Common myeloid progenitor, CD34-positive (primary cell): ENCODE measurements around the gene MKLN1.

Source experiments
- CTCF ChIA-PET: fragments of 350-600 bp; sonication (Branson Sonifier 250); formaldehyde crosslinking; loops from one replicate; lab custom pipeline; 2021; ENCODE audit warnings: antibody characterized with exemption; lab: Charles Lee
- POLR2A ChIA-PET: fragments of 350-600 bp; sonication (Branson Sonifier 250); formaldehyde crosslinking; loops from one replicate; lab custom pipeline; 2021; ENCODE audit warnings: antibody characterized with exemption; lab: Charles Lee
- DNase-seq, 3 donors: peaks; one replicate each; pipeline versions ENCODE4 v3.0.0 to v3.0.0-alpha.2; 2013
- H3K27ac ChIP-seq, 2 experiments: 1 replicate in 1 of 2; 2 replicates in 1 of 2; pipeline ENCODE4 v1.7.0; 2013; ENCODE audit warnings: inconsistent platforms in 2 of 2, low read length in 2 of 2, mild to moderate bottlenecking in 2 of 2, low read depth in 1 of 2, moderate library complexity in 1 of 2; ENCODE audit not compliant: severe bottlenecking in 2 of 2, insufficient read depth in 1 of 2, poor library complexity in 1 of 2
- H3K27me3 ChIP-seq, 5 experiments: replicated peaks in 2 of 5; 1 replicate in 3 of 5; 2 replicates in 2 of 5; pipeline versions ENCODE4 v1.6.1 to v1.7.0; 2013; ENCODE audit warnings: low read length in 4 of 5, mild to moderate bottlenecking in 2 of 5, moderate library complexity in 2 of 5, inconsistent platforms in 1 of 5; ENCODE audit not compliant: insufficient read depth in 5 of 5, control insufficient read depth in 4 of 5
- H3K36me3 ChIP-seq, 4 experiments: 1 replicate in 2 of 4; 2 replicates in 2 of 4; pipeline versions ENCODE4 v1.6.1 to v1.7.0; 2013; ENCODE audit warnings: low read length in 3 of 4, control low read depth in 1 of 4, mild to moderate bottlenecking in 1 of 4; ENCODE audit not compliant: control insufficient read depth in 4 of 4, insufficient read depth in 4 of 4
- H3K4me1 ChIP-seq, 4 experiments: 1 replicate in 3 of 4; 2 replicates in 1 of 4; pipeline versions ENCODE4 v1.6.1 to v1.7.1; 2013; ENCODE audit warnings: low read length in 3 of 4, mild to moderate bottlenecking in 3 of 4, control low read depth in 1 of 4, inconsistent platforms in 1 of 4, moderate library complexity in 1 of 4; ENCODE audit not compliant: control insufficient read depth in 4 of 4, insufficient read depth in 4 of 4; ENCODE audit errors: control extremely low read depth in 1 of 4
- H3K4me3 ChIP-seq, 7 experiments: 1 replicate in 4 of 7; 2 replicates in 3 of 7; pipeline versions ENCODE4 v1.5.1 to v1.7.0; 2013; ENCODE audit warnings: mild to moderate bottlenecking in 7 of 7, low read length in 6 of 7, moderate library complexity in 6 of 7, inconsistent platforms in 2 of 7, low read depth in 2 of 7, control low read depth in 1 of 7; ENCODE audit not compliant: insufficient read depth in 4 of 7, control insufficient read depth in 1 of 7; ENCODE audit errors: extremely low read depth in 1 of 7
- H3K9me3 ChIP-seq, 5 experiments: 1 replicate in 4 of 5; 2 replicates in 1 of 5; pipeline versions ENCODE4 v1.6.1 to v1.7.1; 2013; ENCODE audit warnings: low read length in 4 of 5, mild to moderate bottlenecking in 2 of 5, inconsistent platforms in 1 of 5, low read depth in 1 of 5, moderate library complexity in 1 of 5; ENCODE audit not compliant: control insufficient read depth in 4 of 5, insufficient read depth in 2 of 5; ENCODE audit errors: control extremely low read depth in 1 of 5
- WGBS: methylation state at CpG from one replicate; pipeline ENCODE4 v1.1.5; 2013; ENCODE audit not compliant: insufficient coverage; 5-methylcytosine and 5-hydroxymethylcytosine counted together

Gene MKLN1

DNA sequence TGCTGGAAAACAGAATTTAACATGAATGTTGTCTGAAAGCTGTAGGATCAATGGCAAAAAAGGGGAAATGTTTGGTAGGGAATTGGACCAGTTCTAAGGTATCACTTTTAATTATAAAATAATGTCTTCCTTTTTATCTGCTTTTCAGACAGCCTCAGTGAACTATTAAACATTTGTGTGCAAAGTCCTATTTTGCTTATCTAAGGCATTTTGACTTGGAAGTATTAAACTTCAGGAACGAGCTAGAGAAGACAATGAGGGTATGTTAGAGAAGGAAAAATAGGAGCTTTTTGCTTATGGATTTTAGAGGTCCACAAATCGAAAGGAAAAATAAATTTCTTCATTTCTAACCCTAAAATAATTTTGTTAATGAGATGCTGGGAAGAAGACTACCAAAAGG is 165.4 kb downstream of the MKLN1 start:
- H3K27me3 ChIP-seq: no peaks in the 10 kb centered on the region
- no peaks in the 10 kb centered on the region for H3K4me1 ChIP-seq
- DNase-seq: no peak
- peaks cover 0 to 10% (median 10%) of the 10 kb centered on the region in 4 experiments for H3K36me3 ChIP-seq
- no peak overlapping the region for H3K4me3 ChIP-seq
- ChIA-PET POLR2A (no interaction called here), CTCF (interaction anchor here (1.7 to 13.1 kb wide), 4 partner anchors 10 to 20 kb away, joined by 4 to 113 read pairs (median 16); no protein-coding TSS in a partner anchor)
- no CpG with 5 or more reads among the region's 2 CpGs for WGBS
- no peaks in the 10 kb centered on the region for H3K9me3 ChIP-seq
- H3K27ac ChIP-seq: no peak overlapping the region

- no peak for DNase-seq
- no peak overlapping the region for H3K27ac ChIP-seq
- CTCF ChIA-PET: interaction anchor here (1.7 to 13.1 kb wide), 4 partner anchors 10 to 20 kb away, joined by 4 to 113 read pairs (median 16); no protein-coding TSS in a partner anchor
- H3K9me3 ChIP-seq: no peaks in the 10 kb centered on the region
- H3K4me3 ChIP-seq: no peak overlapping the region
- POLR2A ChIA-PET: no interaction called here
- peaks cover 2 to 15% (median 10%) of the 10 kb centered on the region in 4 experiments for H3K36me3 ChIP-seq
- no peaks in the 10 kb centered on the region for H3K4me1 ChIP-seq
- no peaks in the 10 kb centered on the region for H3K27me3 ChIP-seq
These were observed 165.9 kb downstream of the MKLN1 start for GRCh38 chr7:131493581-131493980.

DNA sequence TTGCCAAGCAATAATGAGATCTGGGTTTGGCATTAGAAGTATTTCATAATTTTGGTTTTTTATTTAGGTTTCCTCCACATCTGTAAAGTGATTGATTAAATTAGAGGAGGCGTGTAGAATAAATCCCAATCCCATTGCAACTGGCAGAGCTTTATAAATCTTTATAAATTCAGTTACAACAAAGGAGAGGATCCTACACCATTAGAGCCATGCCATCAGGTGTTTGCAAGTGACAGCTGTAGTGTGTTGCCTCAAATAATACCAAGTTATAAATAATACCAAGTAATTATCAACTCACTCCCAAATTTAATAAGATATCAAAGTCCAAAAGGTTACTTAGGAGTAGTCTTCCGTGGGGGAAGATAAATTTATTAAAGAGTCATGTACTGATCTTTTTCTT is 166.5 kb downstream of the MKLN1 start:
- ChIA-PET CTCF (interaction anchor here (1.7 to 13.1 kb wide), 4 partner anchors 10 to 19 kb away, joined by 4 to 113 read pairs (median 16); no protein-coding TSS in a partner anchor), POLR2A (no interaction called here)
- Histone ChIP-seq H3K27ac (no peak overlapping the region), H3K4me3 (no peak overlapping the region), H3K27me3 (no peaks in the 10 kb centered on the region), H3K4me1 (no peaks in the 10 kb centered on the region), H3K36me3 (peaks cover 2 to 18% (median 10%) of the 10 kb centered on the region in 4 experiments), H3K9me3 (no peaks in the 10 kb centered on the region)
- no CpG with 5 or more reads among the region's 2 CpGs for WGBS
- DNase-seq: no peak

DNA sequence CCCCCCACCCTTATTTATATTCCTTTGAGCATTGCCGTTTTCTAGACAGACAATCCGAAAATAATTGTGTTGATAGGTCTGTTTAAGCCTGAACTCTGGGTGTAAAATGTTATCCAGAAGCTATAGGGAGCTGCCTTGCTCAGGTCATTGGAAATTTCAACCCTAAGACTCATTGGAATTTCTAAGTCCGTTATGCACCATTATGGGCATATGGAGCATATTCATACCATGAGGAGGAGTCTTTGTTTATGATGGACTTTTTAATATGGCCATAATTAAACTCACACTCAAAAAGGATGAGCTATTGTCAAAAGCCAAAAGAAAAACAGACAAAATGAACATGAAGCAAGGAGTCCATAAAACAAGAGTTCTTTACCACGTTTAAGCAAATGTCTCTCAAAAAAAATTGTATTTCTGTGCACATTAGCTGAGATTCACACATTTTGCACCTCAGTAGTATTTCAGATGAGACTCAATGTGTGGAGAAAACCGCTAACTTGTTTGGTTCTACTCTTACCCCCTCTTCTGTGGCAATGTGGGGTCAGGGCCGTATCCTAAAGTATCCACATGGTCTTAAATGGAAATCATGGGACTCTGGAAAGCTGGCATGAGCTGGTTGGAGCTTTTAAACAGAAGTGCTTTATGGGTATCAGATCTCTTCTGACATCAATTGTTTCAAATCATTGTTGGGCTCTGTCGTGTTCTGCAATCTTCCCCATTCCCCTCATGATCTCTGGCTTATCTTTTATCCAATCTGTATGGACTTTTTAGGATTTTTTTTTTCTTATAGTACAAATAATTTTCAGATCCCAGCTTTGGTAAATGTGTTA is 168.2 kb downstream of the MKLN1 start:
- CTCF ChIA-PET: interaction anchor here (0.7 to 13.1 kb wide), 3 partner anchors 9 to 16 kb away, joined by 3 to 113 read pairs (median 17); no protein-coding TSS in a partner anchor
- 87% methylated on average over 2 of the region's 7 CpGs for WGBS
- H3K27me3 ChIP-seq: no peaks in the 10 kb centered on the region

GRCh38 chr7:131497454-131497853 is 169.8 kb downstream of the MKLN1 start:
- Histone ChIP-seq H3K36me3 (peaks cover 2 to 20% (median 10%) of the 10 kb centered on the region in 4 experiments), H3K9me3 (no peaks in the 10 kb centered on the region), H3K4me3 (no peak overlapping the region), H3K27me3 (no peaks in the 10 kb centered on the region), H3K4me1 (peaks cover 0 to 22% (median 18%) of the 10 kb centered on the region in 4 experiments), H3K27ac (no peak overlapping the region)
- ChIA-PET CTCF (interaction anchor here (1.4 to 13.1 kb wide), 2 partner anchors 7 to 48 kb away, joined by 3 to 113 read pairs; no protein-coding TSS in a partner anchor), POLR2A (no interaction called here)
- DNase-seq: no peak
- 87% methylated on average over 3 of the region's 7 CpGs for WGBS

More for the DNA sequence above, 168.2 kb downstream of the MKLN1 start:
- no peak for DNase-seq
- no peaks in the 10 kb centered on the region for H3K9me3 ChIP-seq
- POLR2A ChIA-PET: no interaction called here
- peaks cover 2 to 20% (median 10%) of the 10 kb centered on the region in 4 experiments for H3K36me3 ChIP-seq
- H3K4me3 ChIP-seq: no peak overlapping the region
- H3K4me1 ChIP-seq: peaks cover 0 to 6% (median 3%) of the 10 kb centered on the region in 4 experiments
- no peak overlapping the region for H3K27ac ChIP-seq

DNA sequence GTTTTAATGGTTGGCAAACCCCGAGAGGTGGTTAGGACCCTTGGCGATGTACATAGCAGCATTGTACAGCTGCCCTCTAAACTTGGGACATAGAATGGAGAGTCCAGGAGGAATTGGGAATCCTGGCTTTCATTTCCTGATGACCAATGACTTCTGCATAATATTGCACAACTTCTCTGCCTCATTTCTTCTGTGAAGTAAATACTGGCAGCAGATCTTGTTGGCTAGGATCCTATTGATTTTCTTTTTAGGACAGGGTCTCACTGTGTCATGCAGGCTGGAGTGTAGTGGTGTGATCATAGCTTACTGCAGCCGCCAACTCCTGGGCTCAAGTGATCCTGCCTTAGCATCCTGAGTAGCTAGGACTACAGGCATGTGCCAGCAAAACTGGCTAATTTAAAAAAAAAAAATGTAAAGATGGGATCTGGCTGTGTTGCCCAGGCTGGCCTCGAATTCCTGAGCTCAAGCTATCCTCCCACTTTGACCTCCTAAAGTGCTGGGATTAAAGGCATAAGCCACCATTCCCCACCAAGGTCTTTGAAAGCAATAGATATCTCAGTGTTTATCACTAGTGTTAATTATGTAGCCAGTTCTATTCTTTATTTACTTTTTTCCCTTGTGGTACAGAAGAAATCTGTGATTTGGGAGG is 170.7 kb downstream of the MKLN1 start:
- CTCF ChIA-PET: interaction anchor here (1.1 to 13.1 kb wide), 3 partner anchors 6 to 47 kb away, joined by 3 to 113 read pairs (median 3); no protein-coding TSS in a partner anchor
- Histone ChIP-seq H3K36me3 (peaks cover 2 to 20% (median 10%) of the 10 kb centered on the region in 4 experiments), H3K27ac (no peak overlapping the region), H3K4me1 (peaks cover 0 to 26% (median 21%) of the 10 kb centered on the region in 4 experiments), H3K27me3 (no peaks in the 10 kb centered on the region), H3K4me3 (no peak overlapping the region), H3K9me3 (no peaks in the 10 kb centered on the region)
- POLR2A ChIA-PET: no interaction called here
- no peak for DNase-seq
- 100% methylated on average over 3 of the region's 4 CpGs for WGBS
